GM18517 (cell line): ENCODE data around the gene ATP2C2.
"Not testable (repeated sequence)": the region's sequence is repeated elsewhere in the genome, so short reads cannot be mapped to it uniquely, and the experiment has no call there.

Experiments
- ATAC-seq: cut with Tn5 transposase; IDR thresholded peaks from one replicate; pipeline ENCODE4 v1.9.1; 2021; ENCODE audit warnings: mild to moderate bottlenecking, moderate library complexity; ENCODE audit not compliant: unreplicated experiment

The ATP2C2 gene

GRCh38 chr16:84396082-84396481 lies 27.7 kb downstream of the ATP2C2 start:
- ATAC-seq, result not testable (repeated sequence)

GRCh38 chr16:84396537-84397008 lies 28.2 kb downstream of the ATP2C2 start:
- ATAC-seq, result no peak

- ATAC-seq, result no peak
Observed at GRCh38 chr16:84397090-84397489, 28.8 kb downstream of the ATP2C2 start.

- ATAC-seq, result no peak
Observed at GRCh38 chr16:84398701-84399100, 30.4 kb downstream of the ATP2C2 start.

- not testable (repeated sequence) for ATAC-seq
Observed at GRCh38 chr16:84399912-84400311, 31.6 kb downstream of the ATP2C2 start.

GRCh38 chr16:84403435-84403834 lies 35.1 kb downstream of the ATP2C2 start:
- not testable (repeated sequence) for ATAC-seq

GRCh38 chr16:84404324-84404723 lies 36.0 kb downstream of the ATP2C2 start:
- no peak for ATAC-seq

- no peak for ATAC-seq
Observed at GRCh38 chr16:84404936-84405639, 36.8 kb downstream of the ATP2C2 start.

GRCh38 chr16:84406006-84406963 lies 37.9 kb downstream of the ATP2C2 start:
- ATAC-seq, result no peak

- no peak for ATAC-seq
Observed at GRCh38 chr16:84407588-84408313, 39.4 kb downstream of the ATP2C2 start.

- no peak for ATAC-seq
Observed at GRCh38 chr16:84408314-84408690, 40.0 kb downstream of the ATP2C2 start.

- no peak for ATAC-seq
Observed at GRCh38 chr16:84408856-84409255, 40.5 kb downstream of the ATP2C2 start.

GRCh38 chr16:84410361-84411138 lies 42.2 kb downstream of the ATP2C2 start:
- ATAC-seq, result no peak

- ATAC-seq, result no peak
Observed at GRCh38 chr16:84411768-84412167, 43.4 kb downstream of the ATP2C2 start.

- no peak for ATAC-seq
Observed at GRCh38 chr16:84412262-84412661, 43.9 kb downstream of the ATP2C2 start.

GRCh38 chr16:84413244-84414004 lies 45.1 kb downstream of the ATP2C2 start:
- ATAC-seq, result no peak

- ATAC-seq, result no peak
Observed at GRCh38 chr16:84414789-84415326, 46.5 kb downstream of the ATP2C2 start.

GRCh38 chr16:84416407-84417321 lies 48.3 kb downstream of the ATP2C2 start:
- no peak for ATAC-seq
